ENCODE measurements around the gene SMC2.

- TF ChIP-seq CTCF (conservative IDR thresholded peaks at IDR 0.05; ENCODE audit: low read length) = no peak
- TF ChIP-seq EZH2phosphoT487 (IDR thresholded peaks at IDR 0.05; ENCODE audit: borderline replicate concordance) = no peak
Observed at GRCh38 chr9:104087894-104088293, 6.2 kb upstream of the SMC2 start.
